MG63 (cell line): ENCODE data around the gene EFCC1. TPM values are rescaled to one million over a fixed set of nuclear protein-coding genes. Genes with fewer than 3 reads are reported as not detected.
A peak's percentile ranks its signal among the peaks of the same experiment; 100 is the strongest.

ENCODE experiments used
- DNase-seq: peaks from one replicate; pipeline ENCODE4 v3.0.0-alpha.2; 2020
- H3K27me3 ChIP-seq: fragments of 250-450 bp; sonication (Bioruptor Pico); 2 replicates; pipeline ENCODE4 v1.5.1; 2020; ENCODE audit warnings: mild to moderate bottlenecking, moderate library complexity
- H3K36me3 ChIP-seq: fragments of 250-450 bp; sonication (Bioruptor Pico); 2 replicates; pipeline ENCODE4 v1.5.1; 2020; ENCODE audit warnings: mild to moderate bottlenecking, moderate library complexity
- H3K4me3 ChIP-seq: fragments of 250-450 bp; sonication (Bioruptor Pico); 2 replicates; pipeline ENCODE4 v1.5.1; 2020; ENCODE audit warnings: mild to moderate bottlenecking, moderate library complexity
- H3K9me3 ChIP-seq: fragments of 250-450 bp; sonication (Bioruptor Pico); 2 replicates; pipeline ENCODE4 v1.5.1; 2020; ENCODE audit warnings: mild to moderate bottlenecking, moderate library complexity
- total RNA-seq: library from RNA; depleted of rRNA; stranded (reverse); fragments of >200 nt; shearing (Covaris generic); gene quantifications from 2 replicates; pipeline ENCODE4 v1.2.3, GENCODE V29; 2014; ENCODE audit warnings: low replicate concordance

Gene EFCC1
- total RNA-seq, 1 experiment from 2014 or later, result not detected

DNA sequence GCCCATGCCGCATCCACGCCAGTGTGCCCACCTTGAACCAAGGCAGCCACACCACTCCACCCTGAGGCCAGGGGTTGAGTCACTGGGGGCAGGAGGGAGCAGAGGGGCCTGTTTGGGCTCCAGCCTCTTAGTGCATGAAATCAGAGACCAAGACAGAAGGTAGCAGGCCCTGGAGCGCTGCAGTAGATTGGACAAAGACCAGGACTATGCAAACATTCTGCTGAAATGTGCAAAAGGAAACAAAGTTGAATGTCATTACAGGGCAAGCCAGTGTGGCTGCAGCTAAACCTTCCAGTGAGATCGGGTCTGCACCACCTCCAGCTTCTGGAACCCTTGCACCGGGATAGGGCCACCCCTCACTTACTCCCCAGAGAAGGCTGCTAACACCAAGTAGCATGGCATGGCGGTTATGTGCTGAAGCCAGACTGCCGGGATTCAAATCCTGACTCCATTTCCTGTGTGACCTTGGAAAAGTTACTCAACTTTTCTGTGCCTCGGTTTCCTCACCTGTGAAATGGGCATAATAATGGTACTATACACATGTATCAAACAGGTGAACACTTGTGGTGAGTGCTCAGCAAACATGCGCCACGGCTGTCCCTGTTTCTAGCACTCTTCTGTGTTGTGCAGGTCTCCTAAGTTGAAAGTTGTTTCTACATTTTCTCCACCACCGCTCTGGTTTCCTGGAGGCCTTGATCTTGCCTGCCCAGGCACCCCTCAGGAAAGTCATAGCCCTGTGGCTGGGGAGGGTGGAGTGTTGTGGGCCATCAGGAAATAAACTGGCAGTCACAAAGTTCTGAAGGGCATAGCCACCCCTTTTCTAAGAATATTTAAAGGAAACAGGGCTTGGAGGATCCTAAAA lies 34.5 kb downstream of the EFCC1 start:
- DNase-seq, result no peak

DNA sequence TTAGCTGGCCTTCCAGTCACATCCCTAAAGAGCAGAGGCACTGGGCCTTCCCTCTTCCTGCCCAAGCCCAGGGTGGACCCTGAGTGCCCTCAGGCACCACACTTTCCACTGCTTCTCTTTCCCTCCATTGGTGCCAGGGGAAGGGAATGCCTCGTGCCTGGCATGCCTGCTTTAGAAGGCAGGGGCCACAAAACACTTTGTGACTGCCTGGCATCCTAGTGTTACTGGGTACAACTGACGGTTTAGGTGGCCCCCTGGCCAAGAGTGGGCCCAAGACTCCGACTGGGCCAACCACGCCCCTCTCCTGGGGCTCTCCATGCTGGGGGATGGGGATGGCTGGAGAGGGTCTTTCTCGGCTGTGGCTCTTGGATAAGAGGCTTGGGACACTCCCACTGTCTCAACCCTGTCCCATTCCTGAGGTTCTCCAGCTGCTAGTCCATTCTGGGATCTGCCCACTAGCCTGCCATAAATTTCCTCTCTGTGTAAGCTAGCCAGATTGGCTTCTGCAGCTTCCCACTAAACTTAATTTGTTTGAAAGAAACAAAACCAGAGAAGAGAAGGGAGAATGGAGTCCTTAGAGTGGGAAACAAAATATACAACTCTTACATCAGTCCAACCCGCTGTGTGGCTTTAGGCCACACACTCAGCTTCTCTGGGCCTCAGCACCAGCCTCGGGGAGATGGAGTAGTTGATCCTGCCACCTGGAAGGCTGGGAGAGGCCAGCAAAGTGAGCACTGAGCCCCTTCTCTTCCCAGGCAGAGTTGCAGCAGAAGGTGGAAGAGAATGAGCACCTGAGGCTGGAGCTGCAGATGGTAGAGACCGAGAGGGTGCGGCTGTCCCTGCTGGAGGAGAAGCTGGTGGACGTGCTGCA lies 35.4 kb downstream of the EFCC1 start:
- Histone ChIP-seq H3K4me3 (no peak overlapping the region), H3K27me3 (no peaks in the 10 kb centered on the region), H3K36me3 (no peaks in the 10 kb centered on the region), H3K9me3 (no peaks in the 10 kb centered on the region)
- DNase-seq, result no peak

More for the DNA sequence above, 34.5 kb downstream of the EFCC1 start:
- no peaks in the 10 kb centered on the region for H3K36me3 ChIP-seq
- no peaks in the 10 kb centered on the region for H3K27me3 ChIP-seq
- H3K4me3 ChIP-seq, result no peak overlapping the region
- no peaks in the 10 kb centered on the region for H3K9me3 ChIP-seq

DNA sequence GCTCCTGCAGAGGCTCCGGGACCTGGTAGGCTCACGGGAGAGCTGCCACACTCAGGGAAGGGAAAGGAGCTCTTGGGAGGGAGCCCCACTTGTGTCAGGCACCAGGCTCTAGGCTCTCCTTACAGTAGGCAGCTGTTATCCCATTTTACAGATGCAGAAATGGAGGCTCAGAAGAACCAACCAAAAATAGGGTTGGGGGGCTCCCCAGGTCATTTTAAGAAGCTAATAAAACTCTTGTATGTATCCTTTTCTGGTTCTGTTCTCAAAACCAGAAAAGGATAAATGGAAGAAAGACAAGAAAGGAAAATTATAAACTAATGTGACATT lies 36.0 kb downstream of the EFCC1 start:
- H3K27me3 ChIP-seq, result no peaks in the 10 kb centered on the region
- DNase-seq, result no peak
- peaks cover under 1% of the 10 kb centered on the region; the same call in 1 of the 2 replicates for H3K9me3 ChIP-seq
- H3K36me3 ChIP-seq, result no peaks in the 10 kb centered on the region
- H3K4me3 ChIP-seq, result no peak overlapping the region

DNA sequence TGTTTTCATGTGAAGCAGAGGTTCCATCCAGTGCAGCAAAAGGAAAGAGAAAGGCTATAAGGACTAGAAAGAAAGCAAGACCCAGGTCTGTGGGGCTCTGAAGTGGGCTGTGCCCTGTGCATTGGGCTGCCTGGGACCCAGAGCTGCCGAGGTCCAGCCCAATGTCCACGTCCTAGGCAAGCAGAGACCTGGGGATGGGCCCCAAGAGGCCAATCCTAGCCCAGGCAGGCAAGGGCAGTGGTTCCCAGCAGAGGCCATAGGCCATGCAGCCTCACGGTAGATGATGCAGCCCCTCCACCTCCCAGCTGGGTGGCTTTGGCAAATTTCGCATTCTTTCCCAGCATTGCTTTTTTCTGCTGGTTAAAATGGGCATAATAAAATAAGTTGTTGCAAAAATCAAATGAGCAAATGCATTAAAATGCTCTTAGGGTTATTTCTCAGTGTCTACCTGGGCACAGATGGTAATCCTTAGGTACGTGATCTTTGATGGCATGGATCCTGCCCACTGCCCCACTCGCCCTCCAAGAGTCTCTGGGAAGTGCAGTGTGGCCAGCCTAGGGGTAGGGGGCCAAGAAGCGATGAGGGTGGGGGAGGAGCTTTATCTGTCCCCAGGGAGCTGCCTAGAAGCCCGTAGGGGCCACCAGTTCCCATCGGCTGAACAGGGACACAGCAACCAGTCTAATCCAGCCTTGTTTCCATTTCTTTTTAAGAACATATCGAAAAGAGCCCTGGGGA lies 37.2 kb downstream of the EFCC1 start:
- no peak for DNase-seq
- Histone ChIP-seq H3K9me3 (peaks cover 2% of the 10 kb centered on the region; the same call in 1 of the 2 replicates), H3K36me3 (no peaks in the 10 kb centered on the region), H3K27me3 (0 out of 2 replicates have a peak, but pooled peaks cover 3% of the 10 kb centered on the region), H3K4me3 (no peak overlapping the region)

DNA sequence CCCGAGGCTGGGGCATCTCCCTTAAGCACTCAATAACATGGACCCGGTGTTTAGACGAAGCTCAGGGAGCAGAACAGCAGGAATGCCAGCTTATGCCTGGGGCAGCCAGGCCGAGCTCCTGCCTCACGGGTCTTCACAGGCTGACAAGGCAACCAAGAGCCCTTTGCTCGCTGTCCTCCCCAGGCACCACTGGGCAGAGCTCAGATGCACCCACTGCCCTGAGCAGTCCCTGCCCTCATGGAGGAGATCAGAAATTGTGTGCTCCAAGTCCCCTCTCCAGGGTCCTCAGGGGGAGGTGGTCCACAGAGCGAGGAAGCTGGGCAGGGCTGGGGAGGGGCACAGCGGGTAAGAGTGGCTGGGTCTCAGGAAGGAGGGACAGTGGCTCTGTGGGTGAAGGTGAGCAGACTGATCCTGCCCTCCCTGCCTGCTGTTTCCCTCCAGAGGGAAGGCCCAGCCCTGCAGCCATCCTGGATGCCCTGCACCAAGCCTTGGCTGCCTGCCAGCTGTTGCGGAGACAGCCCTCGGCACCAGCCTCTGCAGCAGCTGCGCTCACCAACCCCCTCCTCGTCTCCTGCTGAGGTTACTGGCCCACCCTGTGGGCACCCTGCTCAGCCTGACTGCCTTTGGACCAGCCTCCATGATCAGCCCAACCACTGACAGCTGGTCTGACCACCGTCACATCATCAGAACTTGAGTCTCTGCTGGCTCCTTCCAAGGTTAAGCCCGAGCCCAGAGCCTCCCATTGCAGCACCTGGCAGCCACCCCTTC lies 38.4 kb downstream of the EFCC1 start:
- DNase-seq, result no peak
- H3K36me3 ChIP-seq, result no peaks in the 10 kb centered on the region
- H3K27me3 ChIP-seq, result peaks cover 6% of the 10 kb centered on the region; the same call in 1 of the 2 replicates
- no peak overlapping the region for H3K4me3 ChIP-seq
- H3K9me3 ChIP-seq, result peaks cover 4% of the 10 kb centered on the region

DNA sequence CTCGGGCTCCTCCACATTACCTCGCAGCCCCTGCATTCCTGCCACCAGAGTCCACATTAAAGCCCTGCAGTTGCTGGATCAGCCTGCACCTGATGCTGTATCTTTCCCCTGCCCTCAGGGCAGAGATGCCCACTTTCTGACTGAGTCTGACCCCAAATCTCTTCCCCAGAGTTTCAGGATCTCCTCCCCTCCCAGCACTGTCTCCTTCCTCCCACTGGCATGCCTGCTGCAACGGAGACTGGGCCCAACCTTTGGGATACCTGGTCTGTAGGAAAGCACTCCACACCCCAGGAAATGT lies 38.9 kb downstream of the EFCC1 start:
- H3K4me3 ChIP-seq, result no peak overlapping the region
- peaks cover 4% of the 10 kb centered on the region for H3K9me3 ChIP-seq
- no peak for DNase-seq
- peaks cover 6% of the 10 kb centered on the region; the same call in 1 of the 2 replicates for H3K27me3 ChIP-seq
- no peaks in the 10 kb centered on the region for H3K36me3 ChIP-seq

DNA sequence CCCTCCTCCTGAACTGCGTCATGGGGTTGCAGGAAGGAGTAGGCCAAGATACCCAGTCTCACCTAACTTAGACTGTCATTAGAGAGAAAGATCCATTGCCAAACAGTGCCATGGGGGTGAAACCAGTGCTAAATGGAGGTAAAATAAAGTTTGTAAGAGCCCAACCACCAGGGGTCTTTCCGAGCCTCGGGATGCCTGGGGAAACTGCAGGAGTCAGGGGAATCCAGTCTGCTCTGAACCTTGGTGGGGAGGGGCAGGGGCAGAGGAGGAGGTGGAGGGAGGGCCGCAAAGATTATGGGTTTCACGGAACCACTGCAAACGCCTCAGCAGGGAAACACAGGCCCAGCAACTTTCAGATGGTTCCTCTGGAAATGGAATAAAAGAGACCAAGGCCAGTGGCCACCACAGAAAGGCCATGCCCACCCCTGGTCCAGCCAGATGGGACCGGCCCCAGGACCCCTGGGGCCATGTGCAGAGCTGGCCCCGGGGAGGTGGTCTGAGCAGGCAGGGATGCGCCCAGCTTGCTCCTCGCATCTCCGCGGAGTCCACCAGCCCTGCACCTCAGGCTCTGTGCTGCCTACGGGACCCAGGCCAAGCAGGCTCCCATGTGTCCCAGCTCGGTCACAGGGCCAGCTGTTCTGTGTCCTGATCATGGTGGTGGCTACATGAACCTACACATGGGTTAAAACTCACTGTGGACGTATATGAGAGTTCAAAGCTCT lies 39.6 kb downstream of the EFCC1 start:
- H3K27me3 ChIP-seq, result peaks cover 6% of the 10 kb centered on the region; the same call in 1 of the 2 replicates
- no peak overlapping the region for H3K4me3 ChIP-seq
- no peaks in the 10 kb centered on the region for H3K36me3 ChIP-seq
- DNase-seq, result no peak
- peaks cover 4% of the 10 kb centered on the region for H3K9me3 ChIP-seq

DNA sequence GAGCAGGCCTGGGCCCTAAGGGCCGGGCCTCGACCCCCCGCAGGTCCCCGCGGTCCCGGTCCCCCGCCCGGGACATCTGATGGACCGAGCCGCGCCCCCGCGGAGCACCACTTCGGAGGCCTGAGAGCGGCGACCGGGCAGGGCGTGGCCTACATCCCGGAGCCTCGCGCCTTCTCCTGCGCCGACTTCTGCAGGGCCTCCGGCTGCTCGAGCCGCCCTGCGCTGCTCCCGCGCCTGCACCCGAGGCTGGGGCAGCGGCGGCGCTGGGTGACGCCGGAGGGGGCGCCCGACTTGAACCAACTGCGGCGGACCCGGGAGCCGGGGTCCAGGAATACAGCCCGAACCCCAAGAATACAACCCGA lies 44.6 kb downstream of the EFCC1 start:
- Histone ChIP-seq H3K36me3 (no peaks in the 10 kb centered on the region), H3K9me3 (peaks cover 4% of the 10 kb centered on the region), H3K27me3 (peaks cover 6% of the 10 kb centered on the region; the same call in 1 of the 2 replicates), H3K4me3 (no peak overlapping the region)
- DNase-seq, result no peak

DNA sequence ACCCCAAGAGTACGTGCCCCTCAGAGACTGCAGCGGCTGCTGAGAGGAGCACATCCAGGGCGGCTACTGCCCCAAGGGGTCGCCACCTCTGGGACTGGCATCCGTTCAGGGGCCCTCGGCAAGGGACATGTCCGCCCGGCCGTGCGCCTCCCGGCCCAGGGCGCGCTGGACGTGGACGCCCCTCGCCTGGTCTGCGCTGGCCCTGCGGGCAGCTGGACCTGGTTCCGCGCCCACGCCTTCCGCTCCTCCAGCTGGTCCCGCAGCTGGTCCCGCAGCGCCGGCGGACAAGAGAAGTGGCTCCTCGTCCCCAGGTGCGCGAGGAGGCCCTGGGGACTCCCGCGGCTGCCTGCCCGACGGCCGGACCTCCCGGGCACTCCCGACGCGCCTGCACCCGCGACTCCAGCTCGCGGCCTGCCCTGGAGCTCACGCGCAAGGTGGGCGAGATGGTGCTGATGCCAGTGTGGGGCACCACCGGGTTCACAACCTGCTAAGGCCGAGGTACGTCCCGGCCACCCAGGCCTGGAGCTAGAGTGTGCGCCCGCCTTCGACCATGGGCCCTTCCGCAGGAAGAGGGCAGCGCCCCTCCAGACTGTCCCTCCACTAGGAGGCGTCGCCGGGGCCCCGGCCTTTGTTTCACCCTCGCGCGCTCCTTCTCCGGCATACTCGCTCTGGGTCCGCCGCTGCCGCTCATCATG lies 45.1 kb downstream of the EFCC1 start:
- no peak for DNase-seq
- Histone ChIP-seq H3K36me3 (no peaks in the 10 kb centered on the region), H3K4me3 (no peak overlapping the region), H3K27me3 (peaks cover 6% of the 10 kb centered on the region; the same call in 1 of the 2 replicates), H3K9me3 (peaks cover 4% of the 10 kb centered on the region)

DNA sequence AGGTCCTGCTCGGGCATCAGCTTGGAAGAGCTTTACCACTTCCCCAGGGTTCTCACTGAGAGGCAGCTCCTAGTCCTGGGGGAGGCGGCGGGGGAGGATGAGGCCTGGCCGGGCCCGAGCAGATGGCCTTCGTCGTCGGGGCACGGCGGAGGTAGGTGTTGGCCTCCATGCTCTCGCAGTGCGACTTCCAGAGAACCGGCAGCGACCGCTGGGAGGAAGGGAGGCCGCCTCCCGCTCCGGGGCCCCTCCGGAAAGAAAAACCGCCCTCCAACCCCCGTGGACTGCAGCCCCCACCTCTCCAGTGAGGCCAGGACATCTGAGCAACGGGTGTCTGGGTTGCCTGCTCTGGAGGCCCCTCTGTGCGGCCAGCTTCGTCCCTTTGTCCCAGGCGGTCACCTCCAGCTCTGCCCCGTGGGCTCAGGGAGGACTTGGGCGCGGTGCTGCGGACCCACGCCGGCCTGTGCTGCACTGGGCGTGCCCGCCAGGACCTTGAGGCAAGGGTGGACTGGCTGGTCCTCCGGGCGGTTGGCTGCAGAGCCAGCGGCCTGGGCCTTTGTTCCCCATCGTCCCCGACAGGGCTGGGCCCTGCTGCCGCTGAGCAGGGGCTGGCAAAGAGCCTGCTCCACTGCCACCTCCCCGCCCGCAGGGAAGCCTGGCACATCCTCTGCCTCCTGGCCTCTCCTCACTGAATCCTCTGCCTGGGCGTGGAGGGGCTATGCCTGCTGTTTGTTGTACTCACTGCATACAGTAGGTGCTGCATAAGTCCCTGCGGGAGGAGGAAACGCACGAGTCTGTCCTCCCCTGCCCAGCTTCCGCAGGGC lies 45.8 kb downstream of the EFCC1 start:
- no peak for DNase-seq

DNA sequence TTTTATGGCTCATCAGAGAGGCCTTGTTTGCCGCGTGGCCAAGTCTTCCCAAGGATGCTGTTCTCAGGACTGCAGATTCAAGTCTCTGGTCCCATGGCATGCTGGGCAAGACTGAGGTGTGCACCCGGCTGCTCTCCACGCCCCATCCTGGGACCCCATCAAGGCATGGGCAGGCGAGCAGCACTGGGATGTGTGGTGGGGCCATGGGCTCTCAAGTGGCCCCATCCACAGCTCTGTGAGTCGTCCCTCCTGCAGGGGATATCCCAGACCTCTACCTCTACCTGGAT lies 46.4 kb downstream of the EFCC1 start:
- DNase-seq, result no peak
- Histone ChIP-seq H3K9me3 (peaks cover 2% of the 10 kb centered on the region), H3K36me3 (no peaks in the 10 kb centered on the region), H3K27me3 (peaks cover 3% of the 10 kb centered on the region; the same call in 1 of the 2 replicates), H3K4me3 (no peak overlapping the region)

More for the DNA sequence above, 45.8 kb downstream of the EFCC1 start:
- Histone ChIP-seq H3K9me3 (peaks cover 4% of the 10 kb centered on the region), H3K36me3 (no peaks in the 10 kb centered on the region), H3K4me3 (no peak overlapping the region), H3K27me3 (peaks cover 6% of the 10 kb centered on the region; the same call in 1 of the 2 replicates)

DNA sequence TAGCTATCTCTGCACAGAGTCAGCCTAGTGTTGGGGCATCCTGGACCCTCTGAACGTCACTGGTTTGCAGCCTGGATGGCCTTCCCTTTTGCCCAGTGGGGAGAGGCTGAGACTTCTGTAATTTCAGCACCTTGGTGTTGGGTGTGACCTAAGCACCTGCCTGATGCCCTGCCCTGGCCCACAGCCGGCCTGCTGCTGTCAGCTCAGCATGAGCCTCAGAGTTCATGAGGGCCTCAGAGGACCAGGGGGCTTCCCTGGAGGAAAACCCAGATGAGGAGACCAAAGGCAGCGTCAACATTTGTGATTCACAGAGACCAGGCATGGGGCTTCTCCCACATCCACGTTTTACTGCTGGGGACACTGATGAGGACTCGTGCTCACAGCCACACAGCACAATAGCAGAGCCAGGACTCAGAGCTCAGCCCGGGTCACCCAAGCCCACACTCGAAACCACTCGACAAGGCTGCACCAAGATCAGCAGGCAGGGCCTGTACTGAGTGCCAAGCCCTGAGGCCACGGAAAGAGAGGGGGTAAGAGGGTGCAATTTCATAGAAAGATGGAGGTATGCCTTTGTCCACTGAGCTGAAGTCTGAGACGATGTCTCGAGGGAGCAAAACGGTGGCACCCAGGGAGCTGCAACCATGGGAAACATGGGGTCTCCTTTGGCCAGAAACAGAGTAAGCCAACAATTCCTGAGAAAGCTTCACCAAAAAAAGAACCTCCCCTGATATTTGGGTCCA lies 49.6 kb downstream of the EFCC1 start:
- H3K9me3 ChIP-seq, result no peaks in the 10 kb centered on the region; the same call in 1 of the 2 replicates
- no peaks in the 10 kb centered on the region for H3K36me3 ChIP-seq
- H3K27me3 ChIP-seq, result no peaks in the 10 kb centered on the region
- H3K4me3 ChIP-seq, result no peak overlapping the region
- DNase-seq, result no peak

DNA sequence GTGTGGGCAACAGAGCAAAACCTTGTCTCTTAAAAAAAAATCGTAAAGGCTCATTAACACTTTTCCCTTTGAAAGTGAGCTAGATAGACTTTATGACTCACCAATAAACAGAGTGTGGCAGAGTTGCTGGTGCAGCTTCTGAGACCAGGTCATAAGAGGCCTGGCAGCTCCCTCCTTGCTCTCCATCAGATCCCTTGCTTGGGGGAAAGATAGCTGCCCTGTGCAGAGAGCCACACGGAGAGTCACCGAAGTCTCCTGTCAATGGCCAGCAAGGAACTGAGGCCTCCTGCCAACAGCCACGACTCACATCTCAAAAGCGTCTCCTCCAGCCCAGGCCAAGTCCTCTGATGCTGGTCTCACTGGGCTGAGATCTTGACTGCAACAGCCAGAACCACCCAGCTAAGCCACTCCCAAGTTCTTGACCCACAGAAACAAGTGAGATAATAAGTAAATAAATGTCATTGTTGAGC lies 50.8 kb downstream of the EFCC1 start:
- Histone ChIP-seq H3K27me3 (no peaks in the 10 kb centered on the region), H3K4me3 (no peak overlapping the region), H3K9me3 (no peaks in the 10 kb centered on the region; the same call in 1 of the 2 replicates), H3K36me3 (no peaks in the 10 kb centered on the region)
- DNase-seq, result peak; percentile 67

DNA sequence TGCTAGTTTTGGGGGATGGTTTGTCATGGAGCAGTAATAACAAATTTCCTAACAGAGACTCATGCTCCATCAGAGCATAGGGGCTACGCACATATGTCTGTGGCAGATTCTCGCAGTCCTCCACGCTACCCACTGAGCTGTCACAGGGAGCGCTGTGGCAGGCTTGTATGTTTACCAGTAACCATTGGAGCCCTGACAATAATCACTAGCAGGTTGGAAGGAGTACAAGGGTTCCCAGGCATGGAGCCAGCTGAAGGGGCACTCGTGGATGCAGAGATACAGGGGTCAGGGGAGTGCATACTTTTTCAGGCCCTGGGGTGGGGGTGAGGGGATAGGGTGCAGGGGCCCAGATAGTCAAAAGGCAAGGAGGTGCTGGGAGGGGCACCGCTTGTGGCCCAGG lies 51.6 kb downstream of the EFCC1 start:
- H3K4me3 ChIP-seq, result no peak overlapping the region
- no peaks in the 10 kb centered on the region for H3K36me3 ChIP-seq
- no peak for DNase-seq
- H3K9me3 ChIP-seq, result no peaks in the 10 kb centered on the region; the same call in 1 of the 2 replicates
- H3K27me3 ChIP-seq, result no peaks in the 10 kb centered on the region
